ENCODE results near the gene ACKR4.

GRCh38 chr3:132635052-132635451 lies 38.0 kb downstream of the ACKR4 start:
- TF ChIP-seq CTCF (IDR thresholded peaks at IDR 0.05; ENCODE audit: low read length) (no peak), EZH2 (IDR thresholded peaks at IDR 0.05; ENCODE audit: borderline replicate concordance, low read length) (no peak)

All from OCI-LY1 (cell line).